Middle frontal gyrus (tissue), 1 donor: Measurements from ENCODE around the gene PSMB2.
"Not testable (repeated sequence)": the region's sequence is repeated elsewhere in the genome, so short reads cannot be mapped to it uniquely, and the experiment has no call there.

Experiments used
- DNase-seq: peaks from one replicate; pipeline ENCODE4 v3.0.0-alpha.2; 2015; ENCODE audit warnings: low spot score; ENCODE audit errors: extremely low spot score

The PSMB2 gene

GRCh38 chr1:35594005-35594760 is 47.1 kb downstream of the PSMB2 start:
- DNase-seq, result no peak

GRCh38 chr1:35592991-35593769 is 48.1 kb downstream of the PSMB2 start:
- DNase-seq, result no peak

GRCh38 chr1:35591211-35591610 is 50.1 kb downstream of the PSMB2 start:
- no peak for DNase-seq

GRCh38 chr1:35590476-35591040 is 50.8 kb downstream of the PSMB2 start:
- DNase-seq, result no peak

GRCh38 chr1:35589516-35590427 is 51.6 kb downstream of the PSMB2 start:
- DNase-seq, result no peak

- DNase-seq, result no peak
These were observed 53.0 kb downstream of the PSMB2 start for GRCh38 chr1:35588197-35588910.

GRCh38 chr1:35587736-35588135 is 53.6 kb downstream of the PSMB2 start:
- DNase-seq, result no peak

GRCh38 chr1:35586808-35587207 is 54.5 kb downstream of the PSMB2 start:
- DNase-seq, result no peak

- not testable (repeated sequence) for DNase-seq
These were observed 55.5 kb downstream of the PSMB2 start for GRCh38 chr1:35585805-35586204.

GRCh38 chr1:35585281-35585680 is 56.0 kb downstream of the PSMB2 start:
- DNase-seq, result no peak

GRCh38 chr1:35581621-35582020 is 59.7 kb downstream of the PSMB2 start:
- not testable (repeated sequence) for DNase-seq

- no peak for DNase-seq
These were observed 60.4 kb downstream of the PSMB2 start for GRCh38 chr1:35580949-35581388.

GRCh38 chr1:35577071-35577998 is 64.0 kb downstream of the PSMB2 start:
- DNase-seq, result no peak

GRCh38 chr1:35576766-35577070 is 64.6 kb downstream of the PSMB2 start:
- DNase-seq, result not testable (repeated sequence)

GRCh38 chr1:35576061-35576765 is 65.1 kb downstream of the PSMB2 start:
- no peak for DNase-seq

GRCh38 chr1:35575416-35575958 is 65.8 kb downstream of the PSMB2 start:
- no peak for DNase-seq

- no peak for DNase-seq
These were observed 66.5 kb downstream of the PSMB2 start for GRCh38 chr1:35574655-35575415.

- DNase-seq, result no peak
These were observed 67.1 kb downstream of the PSMB2 start for GRCh38 chr1:35574125-35574654.
